ENCODE measurements around the gene RBFOX2. TPM values are rescaled to one million over a fixed set of nuclear protein-coding genes. Genes with fewer than 3 reads are reported as not detected.

RBFOX2 gene
- total and polyA plus RNA-seq, 4 donors, result 139 to 178 (median 153) TPM

GRCh38 chr22:35903571-35904335 lies 124.9 kb downstream of the RBFOX2 start:
- 91% methylated on average over 2 of the region's 3 CpGs for WGBS (ENCODE audit: insufficient coverage)
- Histone ChIP-seq H3K9me3 (ENCODE audit: control insufficient read depth, insufficient read depth, low read length) (no peaks in the 10 kb centered on the region), H3K4me3 (ENCODE audit: low read depth, low read length) (no peak overlapping the region)

DNA sequence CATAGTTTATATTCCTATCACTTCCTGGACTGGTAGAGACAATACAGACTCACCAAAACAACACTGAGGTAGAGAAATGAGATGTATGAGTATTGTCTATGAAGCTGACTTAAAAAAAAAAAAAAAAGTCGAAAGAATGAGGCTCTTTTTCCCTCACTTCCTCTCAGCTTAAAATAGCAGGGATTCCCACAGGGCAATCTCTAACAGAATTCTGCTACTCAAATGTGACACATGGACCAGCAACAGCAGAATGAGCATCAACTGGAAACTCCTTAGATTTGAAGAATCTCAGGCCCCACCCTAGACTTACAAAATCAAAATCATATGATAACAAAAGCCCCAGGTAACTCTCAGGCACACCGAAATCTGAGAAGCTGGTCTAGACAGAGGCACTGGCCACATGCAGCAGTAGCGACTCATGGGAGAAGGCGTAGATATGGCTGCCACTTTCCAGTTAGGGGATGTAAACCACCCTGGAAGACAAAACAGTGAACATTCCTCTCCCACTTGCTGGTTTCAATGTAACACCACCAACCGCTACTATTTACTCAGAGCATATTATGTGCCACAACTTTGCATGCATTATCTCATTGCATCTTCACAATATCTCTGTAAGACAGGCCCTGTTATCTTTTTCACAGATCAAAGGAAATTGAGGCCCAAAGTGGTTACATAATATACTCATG lies 128.0 kb downstream of the RBFOX2 start:
- Histone ChIP-seq H3K27ac (ENCODE audit: low read depth, low read length) (no peak overlapping the region), H3K27me3 (ENCODE audit: control insufficient read depth, insufficient read depth, low read length) (no peaks in the 10 kb centered on the region), H3K9me3 (ENCODE audit: control insufficient read depth, insufficient read depth, low read length) (no peaks in the 10 kb centered on the region), H3K4me3 (ENCODE audit: low read depth, low read length) (no peak overlapping the region), H3K4me1 (ENCODE audit: control insufficient read depth, insufficient read depth, low read length) (no peaks in the 10 kb centered on the region), H3K36me3 (ENCODE audit: control insufficient read depth, insufficient read depth, low read length) (no peaks in the 10 kb centered on the region)
- 84% methylated on average over 4 of the region's 5 CpGs for WGBS (ENCODE audit: insufficient coverage)
- no peak for DNase-seq (ENCODE audit: low read depth in 4 of 6, low spot score in 6 of 6)

More at GRCh38 chr22:35903571-35904335, 124.9 kb downstream of the RBFOX2 start:
- H3K36me3 ChIP-seq (ENCODE audit: control insufficient read depth, insufficient read depth, low read length), result no peaks in the 10 kb centered on the region
- no peak for DNase-seq (ENCODE audit: low read depth in 4 of 6, low spot score in 6 of 6)
- no peak overlapping the region for H3K27ac ChIP-seq (ENCODE audit: low read depth, low read length)
- no peaks in the 10 kb centered on the region for H3K27me3 ChIP-seq (ENCODE audit: control insufficient read depth, insufficient read depth, low read length)
- no peaks in the 10 kb centered on the region for H3K4me1 ChIP-seq (ENCODE audit: control insufficient read depth, insufficient read depth, low read length)

DNA sequence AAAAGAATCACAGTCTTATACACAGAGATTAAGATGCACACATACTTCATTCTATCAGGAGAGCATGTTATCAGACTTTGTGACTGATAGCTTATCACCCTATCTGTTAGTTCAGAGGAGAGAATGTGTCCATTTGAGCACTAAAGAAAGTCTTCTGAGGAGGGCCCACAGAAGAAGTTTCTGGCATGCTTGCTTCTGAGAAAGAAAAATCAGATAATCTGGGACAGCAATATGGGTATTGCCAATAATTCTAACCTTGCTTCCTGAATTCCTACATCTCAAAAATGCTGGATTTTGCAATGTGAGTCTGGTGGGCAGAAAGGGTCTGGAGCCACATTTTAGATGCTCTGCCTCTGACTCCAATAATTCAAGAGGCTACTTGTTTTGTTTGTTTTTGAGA lies 128.9 kb downstream of the RBFOX2 start:
- Histone ChIP-seq H3K4me3 (ENCODE audit: low read depth, low read length) (no peak overlapping the region), H3K9me3 (ENCODE audit: control insufficient read depth, insufficient read depth, low read length) (no peaks in the 10 kb centered on the region), H3K27ac (ENCODE audit: low read depth, low read length) (no peak overlapping the region), H3K4me1 (ENCODE audit: control insufficient read depth, insufficient read depth, low read length) (peaks cover 9% of the 10 kb centered on the region), H3K27me3 (ENCODE audit: control insufficient read depth, insufficient read depth, low read length) (no peaks in the 10 kb centered on the region), H3K36me3 (ENCODE audit: control insufficient read depth, insufficient read depth, low read length) (no peaks in the 10 kb centered on the region)
- DNase-seq (ENCODE audit: low read depth in 4 of 6, low spot score in 6 of 6), result no peak

- Histone ChIP-seq H3K27me3 (ENCODE audit: control insufficient read depth, insufficient read depth, low read length) (no peaks in the 10 kb centered on the region), H3K36me3 (ENCODE audit: control insufficient read depth, insufficient read depth, low read length) (no peaks in the 10 kb centered on the region), H3K27ac (ENCODE audit: low read depth, low read length) (no peak overlapping the region), H3K9me3 (ENCODE audit: control insufficient read depth, insufficient read depth, low read length) (no peaks in the 10 kb centered on the region), H3K4me3 (ENCODE audit: low read depth, low read length) (no peak overlapping the region), H3K4me1 (ENCODE audit: control insufficient read depth, insufficient read depth, low read length) (peaks cover 14% of the 10 kb centered on the region)
- 82% methylated on average over 2 of the region's 7 CpGs for WGBS (ENCODE audit: insufficient coverage)
- DNase-seq (ENCODE audit: low read depth in 4 of 6, low spot score in 6 of 6), result no peak
Measured at GRCh38 chr22:35896111-35896705, 132.4 kb downstream of the RBFOX2 start.

- Histone ChIP-seq H3K4me3 (ENCODE audit: low read depth, low read length) (peak overlapping the region; percentile 4), H3K27ac (ENCODE audit: low read depth, low read length) (peak overlapping the region; percentile 70), H3K27me3 (ENCODE audit: control insufficient read depth, insufficient read depth, low read length) (no peaks in the 10 kb centered on the region), H3K9me3 (ENCODE audit: control insufficient read depth, insufficient read depth, low read length) (no peaks in the 10 kb centered on the region), H3K4me1 (ENCODE audit: control insufficient read depth, insufficient read depth, low read length) (peaks cover 14% of the 10 kb centered on the region), H3K36me3 (ENCODE audit: control insufficient read depth, insufficient read depth, low read length) (no peaks in the 10 kb centered on the region)
- 8% methylated on average over 2 of the region's 7 CpGs for WGBS (ENCODE audit: insufficient coverage)
- peak in 4 of 6 donors; percentile 17 to 77 (median 58) for DNase-seq (ENCODE audit: low read depth in 4 of 6, low spot score in 6 of 6)
Measured at GRCh38 chr22:35894937-35895708, 133.5 kb downstream of the RBFOX2 start.

- peak in 1 of 6 donors; percentile 12 for DNase-seq (ENCODE audit: low read depth in 4 of 6, low spot score in 6 of 6)
- peak overlapping the region; percentile 70 for H3K27ac ChIP-seq (ENCODE audit: low read depth, low read length)
- peak overlapping the region; percentile 4 for H3K4me3 ChIP-seq (ENCODE audit: low read depth, low read length)
- no peaks in the 10 kb centered on the region for H3K9me3 ChIP-seq (ENCODE audit: control insufficient read depth, insufficient read depth, low read length)
- peaks cover 14% of the 10 kb centered on the region for H3K4me1 ChIP-seq (ENCODE audit: control insufficient read depth, insufficient read depth, low read length)
- WGBS (ENCODE audit: insufficient coverage), result 24% methylated on average over 2 of the region's 7 CpGs
- no peaks in the 10 kb centered on the region for H3K36me3 ChIP-seq (ENCODE audit: control insufficient read depth, insufficient read depth, low read length)
- no peaks in the 10 kb centered on the region for H3K27me3 ChIP-seq (ENCODE audit: control insufficient read depth, insufficient read depth, low read length)
Measured at GRCh38 chr22:35894464-35894878, 134.2 kb downstream of the RBFOX2 start.

DNA sequence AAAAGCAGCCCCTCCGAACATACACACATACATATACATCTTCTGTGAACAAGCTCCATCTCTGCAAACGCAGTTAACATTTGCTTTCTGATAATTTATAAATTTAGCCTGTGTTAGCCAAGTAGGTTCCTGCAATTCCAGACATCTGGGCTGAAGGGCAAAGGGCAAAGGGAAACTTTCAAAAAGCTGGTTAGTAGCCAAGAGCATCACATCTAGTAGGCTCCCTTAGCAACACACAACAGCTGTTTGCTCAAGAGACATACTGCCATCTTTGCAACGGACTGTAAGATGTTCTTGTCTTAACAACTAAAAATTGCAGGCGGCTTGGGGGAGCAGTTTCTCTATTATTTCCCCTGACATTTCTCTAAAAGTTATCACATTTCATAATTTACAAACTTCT lies 134.9 kb downstream of the RBFOX2 start:
- Histone ChIP-seq H3K4me1 (ENCODE audit: control insufficient read depth, insufficient read depth, low read length) (peaks cover 14% of the 10 kb centered on the region), H3K36me3 (ENCODE audit: control insufficient read depth, insufficient read depth, low read length) (no peaks in the 10 kb centered on the region), H3K4me3 (ENCODE audit: low read depth, low read length) (no peak overlapping the region), H3K27ac (ENCODE audit: low read depth, low read length) (no peak overlapping the region), H3K27me3 (ENCODE audit: control insufficient read depth, insufficient read depth, low read length) (no peaks in the 10 kb centered on the region), H3K9me3 (ENCODE audit: control insufficient read depth, insufficient read depth, low read length) (no peaks in the 10 kb centered on the region)
- peak in 2 of 6 donors; percentile 28 to 60 for DNase-seq (ENCODE audit: low read depth in 4 of 6, low spot score in 6 of 6)
- no CpG with 5 or more reads among the region's 4 CpGs for WGBS (ENCODE audit: insufficient coverage)

DNA sequence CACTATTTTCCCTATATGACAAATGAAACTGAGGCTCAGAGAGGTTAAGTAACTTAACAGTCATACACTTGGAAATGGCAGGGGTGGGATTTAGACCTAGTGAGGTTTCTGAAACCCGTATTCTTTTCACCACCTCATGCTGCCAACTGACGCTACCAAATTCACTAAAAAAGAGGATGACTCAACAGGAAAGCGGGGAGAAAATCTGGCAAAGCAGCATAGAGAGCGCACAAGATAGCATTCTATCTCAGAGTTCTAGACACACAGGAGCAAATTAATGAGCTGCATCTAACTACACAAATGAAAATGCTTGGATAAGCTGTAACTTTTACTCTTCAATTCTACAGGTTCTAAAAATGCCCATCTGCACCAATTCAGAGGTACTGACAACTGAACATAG lies 136.4 kb downstream of the RBFOX2 start:
- H3K4me1 ChIP-seq (ENCODE audit: control insufficient read depth, insufficient read depth, low read length), result peaks cover 14% of the 10 kb centered on the region
- H3K9me3 ChIP-seq (ENCODE audit: control insufficient read depth, insufficient read depth, low read length), result no peaks in the 10 kb centered on the region
- peak in 2 of 6 donors; percentile 18 to 38 for DNase-seq (ENCODE audit: low read depth in 4 of 6, low spot score in 6 of 6)
- WGBS (ENCODE audit: insufficient coverage), result no CpG with 5 or more reads among the region's 4 CpGs
- H3K36me3 ChIP-seq (ENCODE audit: control insufficient read depth, insufficient read depth, low read length), result no peaks in the 10 kb centered on the region
- no peak overlapping the region for H3K4me3 ChIP-seq (ENCODE audit: low read depth, low read length)
- H3K27me3 ChIP-seq (ENCODE audit: control insufficient read depth, insufficient read depth, low read length), result no peaks in the 10 kb centered on the region
- no peak overlapping the region for H3K27ac ChIP-seq (ENCODE audit: low read depth, low read length)

GRCh38 chr22:35891442-35891841 lies 137.2 kb downstream of the RBFOX2 start:
- DNase-seq (ENCODE audit: low read depth in 4 of 6, low spot score in 6 of 6), result no peak
- Histone ChIP-seq H3K27ac (ENCODE audit: low read depth, low read length) (no peak overlapping the region), H3K36me3 (ENCODE audit: control insufficient read depth, insufficient read depth, low read length) (no peaks in the 10 kb centered on the region), H3K4me1 (ENCODE audit: control insufficient read depth, insufficient read depth, low read length) (peaks cover 14% of the 10 kb centered on the region), H3K9me3 (ENCODE audit: control insufficient read depth, insufficient read depth, low read length) (no peaks in the 10 kb centered on the region), H3K4me3 (ENCODE audit: low read depth, low read length) (no peak overlapping the region), H3K27me3 (ENCODE audit: control insufficient read depth, insufficient read depth, low read length) (no peaks in the 10 kb centered on the region)
- no CpG with 5 or more reads among the region's 1 CpG for WGBS (ENCODE audit: insufficient coverage)
